WERI-Rb-1 (cell line): ENCODE measurements around the gene USP15.

Experiments
- DNase-seq: peaks from one replicate; pipeline ENCODE4 v3.0.0-alpha.2; 2020
- H3K27ac ChIP-seq: fragments of 250-450 bp; sonication (Bioruptor Pico); 2 replicates; pipeline ENCODE4 v1.5.1; 2020; ENCODE audit warnings: mild to moderate bottlenecking, moderate library complexity
- H3K27me3 ChIP-seq: fragments of 250-450 bp; sonication (Bioruptor Pico); 2 replicates; pipeline ENCODE4 v1.5.1; 2021; ENCODE audit warnings: mild to moderate bottlenecking, low read depth, moderate library complexity; ENCODE audit not compliant: insufficient read depth, severe bottlenecking
- H3K36me3 ChIP-seq: fragments of 250-450 bp; sonication (Bioruptor Pico); 2 replicates; pipeline ENCODE4 v1.5.1; 2020; ENCODE audit warnings: mild to moderate bottlenecking, moderate library complexity
- H3K4me3 ChIP-seq: 2 replicates; pipeline ENCODE4 v1.5.1; 2011; ENCODE audit warnings: low read depth, mild to moderate bottlenecking, control low read depth, low read length
- H3K9me3 ChIP-seq: fragments of 250-450 bp; sonication (Bioruptor Pico); 2 replicates; pipeline ENCODE4 v1.5.1; 2021; ENCODE audit warnings: mild to moderate bottlenecking, moderate library complexity; ENCODE audit not compliant: severe bottlenecking
- CTCF ChIP-seq: IDR thresholded peaks from 2 replicates; pipeline ENCODE4 v1.5.1; 2011; ENCODE audit warnings: low read depth, mild to moderate bottlenecking, control low read depth, inconsistent platforms, low read length

USP15 gene

GRCh38 chr12:62306569-62307530 lies 46.6 kb downstream of the USP15 start:
- TF ChIP-seq CTCF = no peak
- no peak overlapping the region for H3K27ac ChIP-seq
- peaks cover 35% of the 10 kb centered on the region for H3K36me3 ChIP-seq
- peaks cover 2% of the 10 kb centered on the region for H3K9me3 ChIP-seq
- no peak for DNase-seq
- H3K4me3 ChIP-seq = no peak overlapping the region
- no peaks in the 10 kb centered on the region for H3K27me3 ChIP-seq

GRCh38 chr12:62308201-62308600 lies 48.0 kb downstream of the USP15 start:
- TF ChIP-seq CTCF = no peak
- peaks cover 2% of the 10 kb centered on the region for H3K9me3 ChIP-seq
- H3K36me3 ChIP-seq = peaks cover 28% of the 10 kb centered on the region
- no peaks in the 10 kb centered on the region for H3K27me3 ChIP-seq
- no peak for DNase-seq
- H3K27ac ChIP-seq = no peak overlapping the region
- no peak overlapping the region for H3K4me3 ChIP-seq

GRCh38 chr12:62313727-62314380 lies 53.6 kb downstream of the USP15 start:
- no peaks in the 10 kb centered on the region for H3K27me3 ChIP-seq
- no peaks in the 10 kb centered on the region for H3K9me3 ChIP-seq
- no peak overlapping the region for H3K27ac ChIP-seq
- H3K36me3 ChIP-seq = peaks cover under 1% of the 10 kb centered on the region; the same call in 1 of the 2 replicates
- no peak for DNase-seq
- H3K4me3 ChIP-seq = no peak overlapping the region
- TF ChIP-seq CTCF = no peak

GRCh38 chr12:62317017-62317416 lies 56.8 kb downstream of the USP15 start:
- no peak for TF ChIP-seq CTCF

GRCh38 chr12:62319058-62319457 lies 58.9 kb downstream of the USP15 start:
- no peak for DNase-seq
- Histone ChIP-seq H3K27ac (no peak overlapping the region), H3K36me3 (peaks cover 22% of the 10 kb centered on the region), H3K27me3 (no peaks in the 10 kb centered on the region), H3K9me3 (no peaks in the 10 kb centered on the region), H3K4me3 (no peak overlapping the region)
- no peak for TF ChIP-seq CTCF

More at GRCh38 chr12:62317017-62317416, 56.8 kb downstream of the USP15 start:
- DNase-seq = no peak
- Histone ChIP-seq H3K27me3 (no peaks in the 10 kb centered on the region), H3K9me3 (no peaks in the 10 kb centered on the region), H3K4me3 (no peak overlapping the region), H3K36me3 (peaks cover 8% of the 10 kb centered on the region), H3K27ac (no peak overlapping the region)
